ENCODE measurements around the gene LPAR1.

Gene LPAR1

GRCh38 chr9:111068771-111069170 is 30.5 kb upstream of the LPAR1 start:
- no peak for TF ChIP-seq CTCF (conservative IDR thresholded peaks at IDR 0.05; ENCODE audit: control insufficient read depth, insufficient read depth, low read depth, low read length)
- H3K4me3 ChIP-seq (ENCODE audit: control insufficient read depth, low read depth, low read length) = no peak overlapping the region
- DNase-seq (ENCODE audit: low read depth) = peak; percentile 78

- TF ChIP-seq CTCF (conservative IDR thresholded peaks at IDR 0.05; ENCODE audit: control insufficient read depth, insufficient read depth, low read depth, low read length) = no peak
- peak; percentile 57 for DNase-seq (ENCODE audit: low read depth)
- no peak overlapping the region for H3K4me3 ChIP-seq (ENCODE audit: control insufficient read depth, low read depth, low read length)
Measured at GRCh38 chr9:111068383-111068730, 30.1 kb upstream of the LPAR1 start.

- TF ChIP-seq CTCF (conservative IDR thresholded peaks at IDR 0.05; ENCODE audit: control insufficient read depth, insufficient read depth, low read depth, low read length) = no peak
- peak; percentile 65 for DNase-seq (ENCODE audit: low read depth)
Measured at GRCh38 chr9:111066468-111066867, 28.2 kb upstream of the LPAR1 start.

GRCh38 chr9:111065414-111065813 is 27.1 kb upstream of the LPAR1 start:
- H3K4me3 ChIP-seq (ENCODE audit: control insufficient read depth, low read depth, low read length) = no peak overlapping the region
- no peak for TF ChIP-seq CTCF (conservative IDR thresholded peaks at IDR 0.05; ENCODE audit: control insufficient read depth, insufficient read depth, low read depth, low read length)
- DNase-seq (ENCODE audit: low read depth) = no peak

More at GRCh38 chr9:111066468-111066867, 28.2 kb upstream of the LPAR1 start:
- H3K4me3 ChIP-seq (ENCODE audit: control insufficient read depth, low read depth, low read length) = no peak overlapping the region

GRCh38 chr9:111064160-111064837 is 26.0 kb upstream of the LPAR1 start:
- DNase-seq (ENCODE audit: low read depth) = no peak
- H3K4me3 ChIP-seq (ENCODE audit: control insufficient read depth, low read depth, low read length) = no peak overlapping the region
- TF ChIP-seq CTCF (conservative IDR thresholded peaks at IDR 0.05; ENCODE audit: control insufficient read depth, insufficient read depth, low read depth, low read length) = no peak

- TF ChIP-seq CTCF (conservative IDR thresholded peaks at IDR 0.05; ENCODE audit: control insufficient read depth, insufficient read depth, low read depth, low read length) = no peak
- DNase-seq (ENCODE audit: low read depth) = no peak
- H3K4me3 ChIP-seq (ENCODE audit: control insufficient read depth, low read depth, low read length) = no peak overlapping the region
Measured at GRCh38 chr9:111063332-111063731, 25.1 kb upstream of the LPAR1 start.

- no peak for TF ChIP-seq CTCF (conservative IDR thresholded peaks at IDR 0.05; ENCODE audit: control insufficient read depth, insufficient read depth, low read depth, low read length)
- no peak overlapping the region for H3K4me3 ChIP-seq (ENCODE audit: control insufficient read depth, low read depth, low read length)
- DNase-seq (ENCODE audit: low read depth) = peak; percentile 50
Measured at GRCh38 chr9:111058166-111058565, 19.9 kb upstream of the LPAR1 start.

Data from fibroblast of mammary gland (primary cell).